CD4-positive, alpha-beta T cell treated with Interleukin-15 for 1 hour (primary cell): ENCODE data around the gene KLK4.
A peak's percentile ranks its signal among the peaks of the same experiment; 100 is the strongest.
"Not testable (repeated sequence)": the region's sequence is repeated elsewhere in the genome, so short reads cannot be mapped to it uniquely, and the experiment has no call there.

ENCODE experiments used
- DNase-seq: peaks from one replicate; pipeline ENCODE4 v3.0.0-alpha.2; 2020

Gene KLK4

DNA sequence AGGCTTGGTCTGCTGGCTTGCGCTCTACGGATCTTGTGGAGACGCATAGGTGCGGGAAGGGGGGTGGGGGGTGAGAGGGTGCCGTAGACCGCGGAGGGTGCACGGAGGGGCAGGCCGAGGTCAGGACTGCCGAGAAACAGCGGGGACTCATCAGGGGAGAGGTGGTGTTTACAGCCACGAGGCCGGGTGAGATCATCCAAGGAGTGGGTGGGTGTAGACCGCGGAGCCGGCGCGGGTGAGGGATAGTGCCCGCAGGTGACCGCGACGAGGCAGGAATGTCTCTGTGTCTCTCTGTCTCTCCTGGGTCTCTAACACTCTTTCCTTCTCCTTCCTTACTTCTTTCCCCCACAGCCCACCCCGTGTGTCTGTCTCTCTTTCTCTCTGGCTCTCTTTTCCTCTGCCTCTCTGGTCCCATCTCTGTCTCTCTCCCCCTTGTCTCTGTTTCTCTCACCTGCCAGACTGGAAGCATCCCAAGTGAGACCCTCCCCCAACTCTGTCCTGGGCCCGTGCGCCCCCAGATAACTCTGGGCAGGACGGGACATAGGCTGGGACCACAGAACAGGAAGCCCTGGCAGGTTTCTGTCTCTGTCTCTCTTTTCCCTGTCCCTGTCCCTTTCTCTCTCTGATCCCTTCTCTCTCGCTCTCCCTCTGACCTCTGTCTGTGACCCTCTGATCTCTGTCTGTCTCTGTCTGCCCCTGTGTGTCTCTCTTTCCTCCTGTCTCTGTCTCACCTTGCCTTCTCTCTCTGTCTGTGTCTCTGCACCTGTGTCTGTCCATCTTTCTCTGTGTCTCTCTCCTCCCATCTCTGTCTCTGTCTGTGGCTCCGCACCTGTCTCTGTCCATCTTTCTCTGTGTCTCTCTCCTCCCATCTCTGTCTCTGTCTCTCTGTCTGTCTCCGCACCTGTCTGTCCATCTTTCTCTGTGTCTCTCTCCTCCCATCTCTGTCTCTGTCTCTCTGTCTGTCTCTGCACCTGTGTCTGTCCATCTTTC, 1.8 kb upstream of the KLK4 start:
- DNase-seq = no peak

- DNase-seq = no peak
Observed at GRCh38 chr19:50912102-50912599, 956 bp upstream of the KLK4 start.

DNA sequence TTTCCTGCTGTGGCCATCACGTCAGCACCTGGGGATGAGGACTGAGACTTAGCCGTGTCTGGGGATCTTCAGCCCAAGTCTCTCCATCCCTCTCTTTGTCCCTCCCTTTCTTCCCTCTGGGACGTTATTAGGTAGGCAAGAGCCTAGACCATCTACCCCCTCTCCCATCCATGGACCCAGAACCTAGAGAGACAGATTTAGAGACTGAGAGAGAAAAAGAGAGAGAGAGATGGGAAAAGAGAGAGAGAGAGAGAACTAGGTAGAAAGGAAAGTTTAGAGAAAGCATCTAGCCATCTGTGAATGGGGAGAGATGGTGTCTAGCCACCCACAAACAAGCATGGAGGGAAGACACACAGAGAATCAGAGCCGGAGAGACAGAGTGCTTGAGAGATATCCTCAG, 473 bp downstream of the KLK4 start:
- no peak for DNase-seq

GRCh38 chr19:50909240-50910070, 1.7 kb downstream of the KLK4 start:
- DNase-seq = no peak

GRCh38 chr19:50908336-50908735, 2.9 kb downstream of the KLK4 start:
- DNase-seq = no peak

DNA sequence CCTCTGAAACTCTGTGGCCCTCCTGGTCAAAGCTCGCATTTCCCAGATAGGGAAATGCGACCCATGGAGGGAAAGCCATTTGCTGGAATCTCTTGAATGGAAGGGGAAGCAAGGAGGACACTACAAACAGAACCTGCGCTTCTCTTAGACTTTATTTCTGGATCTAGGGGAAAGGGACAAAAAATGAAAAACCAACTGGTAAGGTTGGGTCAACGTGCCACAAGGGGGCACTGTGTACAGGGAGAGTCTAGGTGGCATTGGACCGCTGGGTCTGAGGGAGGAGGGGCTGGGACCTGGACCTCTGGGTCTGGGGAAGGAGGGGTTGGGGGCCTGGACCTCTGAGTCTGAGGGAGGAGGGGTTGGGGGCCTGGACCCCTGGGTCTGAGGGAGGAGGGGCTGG, 5.0 kb downstream of the KLK4 start:
- no peak for DNase-seq

GRCh38 chr19:50902640-50903039, 8.6 kb downstream of the KLK4 start:
- no peak for DNase-seq

DNA sequence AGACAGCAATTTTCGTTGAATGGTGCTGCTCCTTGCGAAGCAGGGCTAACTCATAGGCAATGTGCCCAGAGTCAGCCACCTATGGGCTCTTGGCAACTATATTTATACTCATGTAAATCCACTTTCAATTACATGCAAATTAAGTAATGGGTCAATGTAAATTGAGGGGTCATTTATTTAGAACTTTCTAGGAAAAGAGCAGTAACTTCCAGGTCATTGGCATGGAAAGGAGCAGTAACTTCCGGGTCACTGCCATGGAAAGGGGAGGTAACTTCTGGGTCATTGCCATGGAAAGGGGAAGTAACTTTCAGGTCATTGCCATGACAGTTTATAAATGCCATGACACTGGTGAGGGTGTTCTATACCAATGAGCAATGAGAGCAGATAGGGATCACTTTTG, 11.6 kb downstream of the KLK4 start:
- DNase-seq = no peak

GRCh38 chr19:50898018-50898417, 13.2 kb downstream of the KLK4 start:
- DNase-seq = no peak

- DNase-seq = no peak
Observed at GRCh38 chr19:50897612-50898011, 13.6 kb downstream of the KLK4 start.

DNA sequence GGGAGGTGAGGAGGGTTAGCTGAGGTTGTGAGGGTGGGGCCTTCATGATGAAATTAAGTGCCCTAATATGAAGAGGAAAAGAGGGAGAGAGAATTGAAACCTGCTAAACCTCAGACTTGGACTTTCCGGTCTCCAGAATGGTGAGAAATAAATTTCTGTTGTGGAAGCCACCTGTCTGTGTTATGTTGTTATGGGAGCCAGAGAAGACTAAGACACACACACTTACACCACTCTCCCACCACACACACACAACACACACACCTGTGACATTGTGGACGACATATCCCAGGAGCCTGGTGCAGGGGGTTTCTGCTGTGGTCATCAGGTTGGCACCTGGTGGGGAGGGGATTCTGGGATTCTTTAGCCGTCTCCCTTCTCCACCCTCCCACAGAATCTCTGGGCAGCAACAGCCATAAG, 14.0 kb downstream of the KLK4 start:
- DNase-seq = no peak

- DNase-seq = peak; percentile 53
Observed at GRCh38 chr19:50896591-50897190, 14.5 kb downstream of the KLK4 start.

DNA sequence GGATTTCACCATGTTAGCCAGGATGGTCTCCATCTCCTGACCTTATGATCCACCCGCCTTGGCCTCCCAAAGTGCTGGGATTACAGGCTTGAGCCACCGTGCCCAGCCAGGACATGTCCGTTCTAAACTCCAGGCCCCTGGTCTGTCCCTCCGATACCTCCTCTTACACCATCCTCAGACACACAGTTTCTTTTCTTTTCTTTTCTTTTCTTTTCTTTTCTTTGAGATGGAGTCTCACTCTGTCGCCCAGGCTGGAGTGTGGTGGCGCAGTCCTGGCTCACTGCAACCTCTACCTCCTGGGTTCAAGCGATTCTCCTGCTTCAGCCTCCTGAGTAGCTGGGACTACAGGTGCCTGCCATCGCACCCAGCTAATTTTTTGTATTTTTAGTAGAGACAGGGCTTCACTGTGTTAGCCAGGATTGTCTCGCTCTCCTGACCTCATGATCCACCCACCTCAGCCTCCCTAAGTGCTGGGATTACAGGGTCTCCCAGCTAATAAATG, 15.1 kb downstream of the KLK4 start:
- DNase-seq = not testable (repeated sequence)

DNA sequence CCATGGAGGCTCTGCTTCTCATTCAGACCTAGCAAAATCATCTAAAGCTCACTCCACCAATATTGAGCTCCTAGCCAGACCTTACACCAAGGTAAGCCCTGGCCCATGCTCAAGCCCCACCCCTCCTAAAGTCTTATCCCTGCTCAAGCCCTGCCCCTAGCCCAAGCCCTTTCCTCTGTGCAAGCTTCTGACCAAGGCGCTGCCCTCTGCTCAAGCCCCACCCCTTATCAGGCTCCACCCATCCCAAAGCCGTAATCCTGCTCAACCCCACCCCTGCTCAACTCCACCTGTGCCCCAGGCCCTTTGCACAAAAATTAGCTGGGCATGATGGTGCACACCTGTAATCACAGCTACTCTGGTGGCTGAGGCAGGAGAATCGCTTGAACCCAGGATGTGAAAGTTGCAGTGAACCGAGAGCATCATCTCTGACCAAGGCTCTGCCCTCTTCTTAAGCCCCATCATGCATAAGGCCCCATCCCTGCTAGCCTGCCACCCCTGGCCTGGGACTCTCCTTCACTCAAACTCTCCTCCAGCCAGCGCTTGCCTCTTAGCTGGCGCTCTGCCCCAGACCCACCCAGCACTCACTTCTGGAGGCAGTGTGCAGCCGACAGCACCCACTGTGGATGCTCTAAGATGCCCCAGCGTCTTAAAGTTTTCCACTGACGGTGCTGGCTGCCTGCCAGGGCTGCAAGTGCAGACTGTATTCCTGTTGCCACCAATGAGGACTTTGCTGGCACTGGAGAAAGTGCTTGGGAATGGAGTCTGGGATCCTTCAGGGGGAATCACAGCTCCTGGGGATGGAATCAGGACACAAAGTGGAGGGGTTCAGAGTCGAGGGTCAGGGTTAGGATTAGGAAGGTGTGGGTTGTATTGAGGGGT, 16.5 kb downstream of the KLK4 start:
- DNase-seq = no peak

DNA sequence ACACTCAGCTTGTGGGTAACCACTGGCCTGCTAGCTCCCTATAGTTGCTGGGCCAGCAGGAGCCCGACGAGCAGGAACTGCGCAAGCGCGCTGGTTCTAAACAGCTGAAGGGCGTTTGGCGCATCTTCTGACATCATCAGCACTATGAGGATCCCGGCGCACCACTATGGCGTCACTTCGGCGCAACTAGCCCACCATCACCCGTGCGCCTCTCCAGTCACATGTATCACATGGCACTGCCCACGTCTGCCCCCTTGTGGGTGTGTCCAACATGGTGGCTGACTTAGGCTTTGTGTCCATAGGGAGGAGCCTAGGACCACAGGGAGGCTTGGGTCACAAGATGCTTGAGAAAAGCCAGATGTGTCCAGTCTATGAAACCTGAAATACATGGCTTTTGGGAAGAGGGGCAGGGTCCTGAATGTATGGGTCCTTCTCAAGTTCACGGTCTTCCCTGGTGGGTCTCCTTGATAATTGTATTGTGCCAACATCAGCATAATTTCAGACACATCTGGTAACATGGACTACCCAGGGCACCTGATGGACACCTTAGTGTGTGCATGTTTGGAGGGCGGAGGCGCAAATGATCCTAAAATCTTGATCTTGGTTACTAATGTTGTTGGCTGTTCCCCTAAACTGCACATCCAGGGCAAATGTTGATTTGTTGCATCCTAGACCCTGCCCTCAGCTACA, 18.0 kb downstream of the KLK4 start:
- no peak for DNase-seq

DNA sequence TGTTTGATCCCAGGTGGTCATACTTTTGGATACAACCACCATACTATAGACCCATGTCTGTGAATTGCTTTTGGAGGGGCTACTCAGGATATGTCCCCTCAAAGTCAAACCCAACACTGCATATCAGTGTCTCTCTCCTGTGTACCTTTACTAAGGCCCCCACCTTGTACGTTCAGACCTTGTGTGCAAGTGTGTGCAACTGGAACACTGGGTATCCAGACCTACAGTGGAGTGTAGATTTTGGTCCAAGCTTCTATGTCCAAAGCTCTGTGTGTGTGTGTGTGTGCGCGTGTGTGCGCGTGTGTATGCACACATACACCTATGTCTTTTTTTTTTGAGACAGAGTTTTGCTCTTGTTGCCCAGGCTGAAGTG, 20.0 kb downstream of the KLK4 start:
- no peak for DNase-seq

DNA sequence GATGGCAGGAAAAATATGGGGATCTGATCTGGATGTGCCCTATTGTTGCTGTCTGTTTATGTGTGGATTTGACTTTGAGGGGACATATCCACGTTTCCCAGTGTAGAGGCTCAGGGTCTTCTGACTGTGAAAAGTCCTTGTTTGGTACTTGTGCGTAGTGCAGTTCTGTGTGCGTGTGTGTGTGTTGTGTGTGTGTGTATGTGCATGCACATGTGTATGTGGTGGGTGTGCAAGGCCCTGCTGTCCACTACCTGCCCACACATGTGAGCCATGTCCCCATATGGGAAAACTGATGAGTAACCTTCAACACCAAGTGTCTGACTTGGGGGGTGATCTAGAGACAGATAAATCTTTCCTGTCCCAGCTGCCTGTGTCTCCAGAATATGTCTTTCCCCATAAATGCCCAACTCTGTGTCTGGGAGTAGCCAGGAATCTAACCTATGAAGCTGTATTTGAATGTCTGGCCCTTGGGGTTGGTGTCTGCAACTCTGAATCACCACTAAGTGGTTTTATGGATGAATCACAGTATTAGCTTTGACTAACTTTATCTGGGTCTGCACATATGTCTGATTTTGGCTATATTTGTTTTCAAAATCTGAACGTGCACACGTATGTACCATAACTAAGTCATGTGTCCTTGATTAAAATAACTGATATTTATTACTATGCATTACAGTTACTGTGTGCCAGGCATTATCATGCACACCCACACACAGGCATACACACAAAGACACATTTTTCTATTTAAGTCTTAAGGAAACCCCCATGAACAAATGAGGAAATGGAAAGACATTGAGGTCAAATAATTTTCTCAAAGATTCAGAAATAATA, 20.6 kb downstream of the KLK4 start:
- DNase-seq = no peak

GRCh38 chr19:50889638-50890037, 21.6 kb downstream of the KLK4 start:
- no peak for DNase-seq

DNA sequence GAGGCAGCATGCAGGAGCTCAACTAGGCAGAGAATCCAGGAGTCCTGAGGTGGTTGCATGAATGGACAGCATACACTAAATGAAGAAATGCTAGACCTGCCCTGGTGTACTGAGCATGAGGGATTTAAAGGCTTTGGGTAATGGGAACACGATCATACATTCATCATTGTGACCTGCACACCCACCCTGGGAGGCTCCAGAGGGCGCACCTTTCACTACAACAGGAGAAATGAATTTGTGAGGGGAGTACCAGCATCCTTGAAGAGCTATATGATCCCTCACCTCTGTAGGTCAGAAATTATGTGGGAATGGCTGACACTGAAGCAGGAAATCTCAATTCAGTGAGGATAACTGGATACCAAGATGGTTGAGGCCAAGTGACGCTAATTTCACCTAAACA, 29.0 kb downstream of the KLK4 start:
- no peak for DNase-seq

GRCh38 chr19:50880241-50880640, 31.0 kb downstream of the KLK4 start:
- no peak for DNase-seq

DNA sequence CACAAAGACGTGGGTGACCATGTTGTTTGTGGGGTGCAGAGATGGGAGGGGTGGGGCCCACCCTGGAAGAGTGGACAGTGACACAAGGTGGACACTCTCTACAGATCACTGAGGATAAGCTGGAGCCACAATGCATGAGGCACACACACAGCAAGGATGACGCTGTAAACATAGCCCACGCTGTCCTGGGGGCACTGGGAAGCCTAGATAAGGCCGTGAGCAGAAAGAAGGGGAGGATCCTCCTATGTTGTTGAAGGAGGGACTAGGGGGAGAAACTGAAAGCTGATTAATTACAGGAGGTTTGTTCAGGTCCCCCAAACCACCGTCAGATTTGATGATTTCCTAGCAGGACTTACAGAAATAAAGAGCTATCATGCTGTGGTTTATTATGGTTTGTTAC, 32.3 kb downstream of the KLK4 start:
- DNase-seq = no peak
